Smooth muscle cell (in vitro differentiated cells): ENCODE data around the gene SPACA5. TPM values are rescaled to one million over a fixed set of nuclear protein-coding genes. Genes with fewer than 3 reads are reported as not detected.

Experiments
- DNase-seq: peaks from one replicate; lab custom pipeline; 2025; ENCODE audit not compliant: unreplicated experiment; lab: John Stamatoyannopoulos, UW
- H2AFZ ChIP-seq: fragments of 200-600 bp; sonication (generic); 2 replicates; pipeline ENCODE4 v1.6.0; 2016; ENCODE audit warnings: antibody characterized with exemption, low read depth, mild to moderate bottlenecking
- H3F3A ChIP-seq: fragments of 200-600 bp; sonication (generic); 2 replicates; pipeline ENCODE4 v1.6.0; 2017; ENCODE audit warnings: antibody characterized with exemption, low read depth
- H3K27ac ChIP-seq: fragments of 200-600 bp; sonication (generic); 2 replicates; pipeline ENCODE4 v1.5.1; 2016; ENCODE audit warnings: low read depth, mild to moderate bottlenecking
- H3K27me3 ChIP-seq: fragments of 200-600 bp; sonication (generic); 2 replicates; pipeline ENCODE4 v1.6.1; 2016; ENCODE audit warnings: low read depth, mild to moderate bottlenecking
- H3K36me3 ChIP-seq: fragments of 200-600 bp; sonication (generic); 2 replicates; pipeline ENCODE4 v1.5.1; 2016; ENCODE audit warnings: low read depth
- H3K4me1 ChIP-seq: fragments of 200-600 bp; sonication (generic); 2 replicates; pipeline ENCODE4 v1.5.1; 2016; ENCODE audit warnings: low read depth
- H3K4me2 ChIP-seq: fragments of 200-600 bp; sonication (generic); 2 replicates; pipeline ENCODE4 v1.6.0; 2016; ENCODE audit warnings: mild to moderate bottlenecking
- H3K4me3 ChIP-seq: fragments of 200-600 bp; sonication (generic); 2 replicates; pipeline ENCODE4 v1.5.1; 2016; ENCODE audit warnings: mild to moderate bottlenecking
- H3K79me2 ChIP-seq: fragments of 200-600 bp; sonication (generic); 2 replicates; pipeline ENCODE4 v1.6.0; 2016; ENCODE audit warnings: low read depth, mild to moderate bottlenecking
- H3K9ac ChIP-seq: fragments of 200-600 bp; sonication (generic); 2 replicates; pipeline ENCODE4 v1.6.0; 2016; ENCODE audit warnings: low read depth
- H3K9me3 ChIP-seq: fragments of 200-600 bp; sonication (generic); replicated peaks from 2 replicates; pipeline ENCODE4 v1.5.1; 2016; ENCODE audit warnings: low read depth
- H4K20me1 ChIP-seq: fragments of 200-600 bp; sonication (generic); 2 replicates; pipeline ENCODE4 v1.6.0; 2016; ENCODE audit warnings: low read depth
- WGBS: methylation state at CpG from one replicate; pipeline ENCODE4 v1.1.7; 2016; ENCODE audit warnings: low lambda C conversion rate; 5-methylcytosine and 5-hydroxymethylcytosine counted together
- polyA plus RNA-seq: library from polyadenylated mRNA; unstranded; fragments of >200 nt; fragmentation: Nextera tagmentation; extraction: Ambion mirVana; gene quantifications from 2 replicates; pipeline ENCODE4 v1.2.1, GENCODE V29; 2016
- total RNA-seq: library from RNA; depleted of rRNA; stranded (reverse); fragments of >200 nt; gene quantifications from 2 replicates; pipeline ENCODE4 v1.2.3, GENCODE V29; 2014
- TF ChIP-seq, protein P1 (sequence below): fragments of 200-600 bp; sonication (generic); IDR thresholded peaks from 2 replicates; pipeline ENCODE4 v1.5.1; 2017; ENCODE audit warnings: borderline replicate concordance, mild to moderate bottlenecking, antibody characterized with exemption; ENCODE audit not compliant: insufficient read depth, poor library complexity, severe bottlenecking

Gene SPACA5
- total and polyA plus RNA-seq, 2 experiments from 2014 or later, result not detected

DNA sequence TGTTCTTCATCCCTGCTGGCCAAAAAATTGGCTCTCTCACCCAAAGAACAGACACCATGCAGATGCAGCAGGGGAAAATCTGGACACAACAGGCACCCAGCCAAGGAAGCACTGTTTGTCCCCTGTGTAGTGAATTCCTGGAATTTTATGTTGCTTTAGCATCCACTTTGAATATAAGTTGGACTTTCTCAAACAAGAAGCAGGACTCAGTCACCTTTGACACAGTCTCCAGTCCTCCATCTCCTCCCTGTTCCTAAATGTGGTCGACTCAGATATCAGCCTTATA lies 14.8 kb upstream of the SPACA5 start:
- H3F3A ChIP-seq, result no peaks in the 10 kb centered on the region
- peaks cover 8% of the 10 kb centered on the region for H3K9me3 ChIP-seq
- no peak for DNase-seq
- 100% methylated on average over 1 of the region's 1 CpG for WGBS
- no peak overlapping the region for H3K4me3 ChIP-seq
- no peaks in the 10 kb centered on the region for H3K36me3 ChIP-seq
- no peak overlapping the region for H3K4me2 ChIP-seq
- no peaks in the 10 kb centered on the region for H3K27me3 ChIP-seq
- H2AFZ ChIP-seq, result no peak overlapping the region
- TF ChIP-seq, protein P1, sequence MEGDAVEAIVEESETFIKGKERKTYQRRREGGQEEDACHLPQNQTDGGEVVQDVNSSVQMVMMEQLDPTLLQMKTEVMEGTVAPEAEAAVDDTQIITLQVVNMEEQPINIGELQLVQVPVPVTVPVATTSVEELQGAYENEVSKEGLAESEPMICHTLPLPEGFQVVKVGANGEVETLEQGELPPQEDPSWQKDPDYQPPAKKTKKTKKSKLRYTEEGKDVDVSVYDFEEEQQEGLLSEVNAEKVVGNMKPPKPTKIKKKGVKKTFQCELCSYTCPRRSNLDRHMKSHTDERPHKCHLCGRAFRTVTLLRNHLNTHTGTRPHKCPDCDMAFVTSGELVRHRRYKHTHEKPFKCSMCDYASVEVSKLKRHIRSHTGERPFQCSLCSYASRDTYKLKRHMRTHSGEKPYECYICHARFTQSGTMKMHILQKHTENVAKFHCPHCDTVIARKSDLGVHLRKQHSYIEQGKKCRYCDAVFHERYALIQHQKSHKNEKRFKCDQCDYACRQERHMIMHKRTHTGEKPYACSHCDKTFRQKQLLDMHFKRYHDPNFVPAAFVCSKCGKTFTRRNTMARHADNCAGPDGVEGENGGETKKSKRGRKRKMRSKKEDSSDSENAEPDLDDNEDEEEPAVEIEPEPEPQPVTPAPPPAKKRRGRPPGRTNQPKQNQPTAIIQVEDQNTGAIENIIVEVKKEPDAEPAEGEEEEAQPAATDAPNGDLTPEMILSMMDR, result no peak
- H3K9ac ChIP-seq, result no peak overlapping the region
- H3K27ac ChIP-seq, result no peak overlapping the region
- peaks cover 10% of the 10 kb centered on the region for H3K79me2 ChIP-seq
- H3K4me1 ChIP-seq, result no peaks in the 10 kb centered on the region
- H4K20me1 ChIP-seq, result no peaks in the 10 kb centered on the region

DNA sequence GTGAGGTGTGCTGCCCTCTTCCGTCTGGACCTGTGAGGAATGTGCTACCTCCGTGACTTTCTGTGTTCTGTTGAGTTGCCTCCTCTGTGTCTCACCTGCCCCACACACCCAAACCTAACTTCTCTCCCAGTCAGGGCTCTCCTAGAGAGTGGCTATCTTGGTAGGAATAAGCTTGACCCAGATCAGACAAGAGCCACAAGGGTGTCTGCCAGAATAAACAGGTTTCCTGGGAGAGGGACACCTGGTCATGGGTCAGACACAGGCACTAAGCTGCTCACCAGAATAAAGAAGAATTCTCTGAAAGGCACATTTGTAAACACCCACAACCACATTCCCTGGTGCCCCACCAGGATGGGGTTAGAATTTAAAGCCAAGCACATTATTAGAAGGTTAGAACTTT lies 14.1 kb upstream of the SPACA5 start:
- H3K36me3 ChIP-seq, result no peaks in the 10 kb centered on the region
- 94% methylated on average over 2 of the region's 2 CpGs for WGBS
- H3F3A ChIP-seq, result no peaks in the 10 kb centered on the region
- TF ChIP-seq, protein P1, result no peak
- no peaks in the 10 kb centered on the region for H4K20me1 ChIP-seq
- H2AFZ ChIP-seq, result no peak overlapping the region
- no peak overlapping the region for H3K4me3 ChIP-seq
- H3K4me1 ChIP-seq, result no peaks in the 10 kb centered on the region
- no peaks in the 10 kb centered on the region for H3K27me3 ChIP-seq
- no peak for DNase-seq
- no peak overlapping the region for H3K4me2 ChIP-seq
- H3K27ac ChIP-seq, result no peak overlapping the region
- no peak overlapping the region for H3K9ac ChIP-seq
- peaks cover 10% of the 10 kb centered on the region for H3K79me2 ChIP-seq
- H3K9me3 ChIP-seq, result peaks cover 8% of the 10 kb centered on the region

DNA sequence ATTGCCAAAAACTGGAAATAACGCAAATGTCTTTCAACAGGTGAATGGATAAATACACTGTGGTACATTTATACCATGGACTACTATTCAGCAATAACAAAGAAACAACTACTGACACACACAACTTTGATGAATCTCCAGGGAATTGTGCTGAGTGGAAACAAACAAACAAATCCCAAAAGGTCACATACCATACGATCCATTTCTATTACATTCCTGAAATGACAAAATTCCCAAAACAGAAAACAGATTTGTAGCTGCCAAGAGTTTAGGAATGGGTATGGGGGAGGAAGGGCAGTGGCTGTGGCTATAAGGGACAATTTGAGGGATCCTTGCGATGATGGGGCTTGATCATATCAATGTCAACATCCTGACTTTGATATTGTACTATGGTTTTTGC lies 5.5 kb upstream of the SPACA5 start:
- DNase-seq, result no peak
- H3K4me1 ChIP-seq, result no peaks in the 10 kb centered on the region
- no peaks in the 10 kb centered on the region for H3K27me3 ChIP-seq
- H3K9me3 ChIP-seq, result no peaks in the 10 kb centered on the region
- no peaks in the 10 kb centered on the region for H3F3A ChIP-seq
- TF ChIP-seq, protein P1, result no peak
- no peaks in the 10 kb centered on the region for H3K36me3 ChIP-seq
- no peak overlapping the region for H3K4me2 ChIP-seq
- no peak overlapping the region for H3K27ac ChIP-seq
- no peak overlapping the region for H3K4me3 ChIP-seq
- H3K9ac ChIP-seq, result no peak overlapping the region
- no peaks in the 10 kb centered on the region for H4K20me1 ChIP-seq
- no peak overlapping the region for H2AFZ ChIP-seq
- peaks cover 11% of the 10 kb centered on the region for H3K79me2 ChIP-seq
- WGBS, result 89% methylated on average over 3 of the region's 3 CpGs

DNA sequence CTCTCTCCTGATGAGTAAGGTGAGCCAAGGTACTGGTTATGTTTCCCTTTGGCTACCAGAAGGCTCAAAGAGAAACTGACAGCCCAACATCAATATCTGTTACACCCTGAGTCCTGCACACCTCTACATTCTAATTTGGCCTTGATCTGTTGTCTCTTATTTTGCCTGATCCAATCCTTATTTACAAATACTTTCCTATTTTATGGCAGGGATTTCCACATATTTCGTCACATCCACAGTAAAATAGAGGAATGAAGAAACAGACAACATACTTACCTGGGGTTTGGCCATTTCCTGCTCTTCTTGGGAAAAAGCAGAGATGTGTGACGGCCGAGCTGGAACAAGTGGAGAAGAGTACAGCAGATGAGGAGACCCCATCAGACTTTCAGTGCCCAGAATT lies 4.5 kb upstream of the SPACA5 start:
- Histone ChIP-seq H3K79me2 (peaks cover 7% of the 10 kb centered on the region), H3K4me1 (no peaks in the 10 kb centered on the region), H3K4me3 (no peak overlapping the region), H3K9ac (no peak overlapping the region), H2AFZ (no peak overlapping the region), H3K4me2 (no peak overlapping the region), H3K27ac (no peak overlapping the region), H3K27me3 (no peaks in the 10 kb centered on the region), H3K36me3 (no peaks in the 10 kb centered on the region), H3K9me3 (no peaks in the 10 kb centered on the region), H3F3A (no peaks in the 10 kb centered on the region), H4K20me1 (no peaks in the 10 kb centered on the region)
- DNase-seq, result no peak
- TF ChIP-seq, protein P1, result no peak
- 75% methylated on average over 3 of the region's 3 CpGs for WGBS
